HEK293 (cell line): ENCODE results near the gene BDKRB1.

Experiments used
- CTCF ChIP-seq: fragments of 450-650 bp; formaldehyde crosslinking; IDR thresholded peaks from 2 replicates; pipeline ENCODE4 v1.5.1; 2016; ENCODE audit warnings: missing biosample characterization, missing genetic modification characterization
- ELK4 ChIP-seq: IDR thresholded peaks from 2 replicates; pipeline ENCODE4 v1.6.1; 2011; ENCODE audit warnings: mild to moderate bottlenecking, low read depth, low read length, borderline replicate concordance
- KLF10 ChIP-seq: fragments of 450-650 bp; IDR thresholded peaks from 2 replicates; pipeline ENCODE4 v1.5.1; 2018; ENCODE audit warnings: missing biosample characterization, mild to moderate bottlenecking, missing genetic modification characterization
- TCF7L2 ChIP-seq: IDR thresholded peaks from 2 replicates; pipeline ENCODE4 v1.6.1; 2011; ENCODE audit warnings: low read depth, mild to moderate bottlenecking, inconsistent platforms, low read length, moderate library complexity, borderline replicate concordance
- ZNF169 ChIP-seq: fragments of 450-650 bp; formaldehyde crosslinking; IDR thresholded peaks from 2 replicates; pipeline ENCODE4 v1.5.1; 2016; ENCODE audit warnings: missing biosample characterization, missing genetic modification characterization
- ZNF24 ChIP-seq: fragments of 450-650 bp; formaldehyde crosslinking; IDR thresholded peaks from 2 replicates; pipeline ENCODE4 v1.5.1; 2016; ENCODE audit warnings: missing biosample characterization, missing genetic modification characterization
- ZNF274 ChIP-seq, 2 experiments: fragments of 200-500 bp in 1 of 2; fragments of 450-650 bp in 1 of 2; sonication (Bioruptor generic) in 1 of 2; formaldehyde crosslinking in 1 of 2; IDR thresholded peaks; 2 replicates each; pipeline versions ENCODE4 v1.5.1 to v1.6.1; 2014 to 2016; ENCODE audit warnings: borderline replicate concordance in 1 of 2, inconsistent platforms in 1 of 2, low read length in 1 of 2, missing biosample characterization in 1 of 2, missing genetic modification characterization in 1 of 2
- ZNF692 ChIP-seq: fragments of 450-650 bp; formaldehyde crosslinking; IDR thresholded peaks from 2 replicates; pipeline ENCODE4 v1.5.1; 2016; ENCODE audit warnings: missing biosample characterization, missing genetic modification characterization
- ZNF777 ChIP-seq: fragments of 450-650 bp; formaldehyde crosslinking; IDR thresholded peaks from 2 replicates; pipeline ENCODE4 v1.5.1; 2017; ENCODE audit warnings: missing biosample characterization, missing genetic modification characterization, borderline replicate concordance
- TF ChIP-seq, protein P1 (sequence below): fragments of 450-650 bp; formaldehyde crosslinking; IDR thresholded peaks from 2 replicates; pipeline ENCODE4 v1.5.1; 2016; ENCODE audit warnings: missing biosample characterization, missing genetic modification characterization

- TF ChIP-seq CTCF (tag by site-specific recombination) (no peak), ZNF169 (tag by site-specific recombination) (no peak), ZNF274 (IDR thresholded peaks at IDR 0.05; ENCODE audit: low read length) (no peak), ZNF274 (tag by site-specific recombination; IDR thresholded peaks at IDR 0.05; ENCODE audit: borderline replicate concordance) (no peak), ZNF24 (tag by site-specific recombination) (no peak), ELK4 (no peak), TCF7L2 (no peak), ZNF777 (tag by site-specific recombination) (no peak), KLF10 (tag by site-specific recombination) (no peak), ZNF692 (tag by site-specific recombination) (no peak)
- TF ChIP-seq, protein P1, sequence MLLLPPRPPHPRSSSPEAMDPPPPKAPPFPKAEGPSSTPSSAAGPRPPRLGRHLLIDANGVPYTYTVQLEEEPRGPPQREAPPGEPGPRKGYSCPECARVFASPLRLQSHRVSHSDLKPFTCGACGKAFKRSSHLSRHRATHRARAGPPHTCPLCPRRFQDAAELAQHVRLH, result no peak
Observed at GRCh38 chr14:96252999-96253539, 2.9 kb upstream of the BDKRB1 start.
